ENCODE measurements around the gene LRP5.

The LRP5 gene

GRCh38 chr11:68353669-68354068 lies 41.3 kb downstream of the LRP5 start:
- TF ChIP-seq EZH2phosphoT487 (conservative IDR thresholded peaks at IDR 0.05; ENCODE audit: low read length): no peak
- H3K4me3 ChIP-seq (ENCODE audit: insufficient read depth, low read length, poor library complexity, severe bottlenecking): no peak overlapping the region
- H3K4me2 ChIP-seq (ENCODE audit: low read depth, low read length, poor library complexity, severe bottlenecking): no peak overlapping the region
- no peaks in the 10 kb centered on the region for H4K20me1 ChIP-seq (ENCODE audit: low read depth, low read length)
- H3K9me3 ChIP-seq (ENCODE audit: insufficient read depth, low read length): no peaks in the 10 kb centered on the region
- H3K36me3 ChIP-seq (ENCODE audit: low read length): no peaks in the 10 kb centered on the region
- H3K79me2 ChIP-seq (ENCODE audit: insufficient read depth, low read length): no peaks in the 10 kb centered on the region
- no peak overlapping the region for H3K27ac ChIP-seq (ENCODE audit: low read depth, low read length)
- H3F3A ChIP-seq (ENCODE audit: insufficient read depth): no peaks in the 10 kb centered on the region
- no peak overlapping the region for H3K9ac ChIP-seq (ENCODE audit: low read length)
- no peaks in the 10 kb centered on the region for H3K9me2 ChIP-seq (replicated peaks; ENCODE audit: insufficient read depth, low read length)
- H2AFZ ChIP-seq (ENCODE audit: low read depth, low read length, severe bottlenecking): no peak overlapping the region
- H3K27me3 ChIP-seq (ENCODE audit: low read length): no peaks in the 10 kb centered on the region

GRCh38 chr11:68354148-68354872 lies 41.9 kb downstream of the LRP5 start:
- Histone ChIP-seq H3K27ac (ENCODE audit: low read depth, low read length) (no peak overlapping the region), H3K36me3 (ENCODE audit: low read length) (no peaks in the 10 kb centered on the region), H3K9me3 (ENCODE audit: insufficient read depth, low read length) (no peaks in the 10 kb centered on the region), H2AFZ (ENCODE audit: low read depth, low read length, severe bottlenecking) (no peak overlapping the region), H3K79me2 (ENCODE audit: insufficient read depth, low read length) (no peaks in the 10 kb centered on the region), H3K9me2 (replicated peaks; ENCODE audit: insufficient read depth, low read length) (no peaks in the 10 kb centered on the region), H3K9ac (ENCODE audit: low read length) (no peak overlapping the region), H3K27me3 (ENCODE audit: low read length) (no peaks in the 10 kb centered on the region), H4K20me1 (ENCODE audit: low read depth, low read length) (no peaks in the 10 kb centered on the region), H3K4me2 (ENCODE audit: low read depth, low read length, poor library complexity, severe bottlenecking) (no peak overlapping the region), H3K4me3 (ENCODE audit: insufficient read depth, low read length, poor library complexity, severe bottlenecking) (no peak overlapping the region), H3F3A (ENCODE audit: insufficient read depth) (no peaks in the 10 kb centered on the region)
- TF ChIP-seq CTCF (IDR thresholded peaks at IDR 0.05; ENCODE audit: insufficient read depth, low read length, poor library complexity, severe bottlenecking) (no peak), EZH2phosphoT487 (conservative IDR thresholded peaks at IDR 0.05; ENCODE audit: low read length) (no peak)

- Histone ChIP-seq H3F3A (ENCODE audit: insufficient read depth) (no peaks in the 10 kb centered on the region), H3K27ac (ENCODE audit: low read depth, low read length) (no peak overlapping the region)
- no peak for TF ChIP-seq EZH2phosphoT487 (conservative IDR thresholded peaks at IDR 0.05; ENCODE audit: low read length)
- no peak for TF ChIP-seq CTCF (IDR thresholded peaks at IDR 0.05; ENCODE audit: insufficient read depth, low read length, poor library complexity, severe bottlenecking)
Measured at GRCh38 chr11:68355471-68355870, 43.1 kb downstream of the LRP5 start.

GRCh38 chr11:68357568-68357967 lies 45.2 kb downstream of the LRP5 start:
- Histone ChIP-seq H3K79me2 (ENCODE audit: insufficient read depth, low read length) (no peaks in the 10 kb centered on the region), H3K9ac (ENCODE audit: low read length) (no peak overlapping the region), H3K9me3 (ENCODE audit: insufficient read depth, low read length) (no peaks in the 10 kb centered on the region), H3F3A (ENCODE audit: insufficient read depth) (no peaks in the 10 kb centered on the region), H4K20me1 (ENCODE audit: low read depth, low read length) (no peaks in the 10 kb centered on the region), H3K36me3 (ENCODE audit: low read length) (no peaks in the 10 kb centered on the region), H3K27me3 (ENCODE audit: low read length) (no peaks in the 10 kb centered on the region), H3K9me2 (replicated peaks; ENCODE audit: insufficient read depth, low read length) (no peaks in the 10 kb centered on the region), H3K27ac (ENCODE audit: low read depth, low read length) (no peak overlapping the region), H2AFZ (ENCODE audit: low read depth, low read length, severe bottlenecking) (no peak overlapping the region), H3K4me3 (ENCODE audit: insufficient read depth, low read length, poor library complexity, severe bottlenecking) (no peak overlapping the region), H3K4me2 (ENCODE audit: low read depth, low read length, poor library complexity, severe bottlenecking) (no peak overlapping the region)
- TF ChIP-seq EZH2phosphoT487 (conservative IDR thresholded peaks at IDR 0.05; ENCODE audit: low read length) (no peak), CTCF (IDR thresholded peaks at IDR 0.05; ENCODE audit: insufficient read depth, low read length, poor library complexity, severe bottlenecking) (no peak)

More at GRCh38 chr11:68355471-68355870, 43.1 kb downstream of the LRP5 start:
- no peak overlapping the region for H3K4me3 ChIP-seq (ENCODE audit: insufficient read depth, low read length, poor library complexity, severe bottlenecking)
- no peaks in the 10 kb centered on the region for H3K36me3 ChIP-seq (ENCODE audit: low read length)
- no peaks in the 10 kb centered on the region for H3K79me2 ChIP-seq (ENCODE audit: insufficient read depth, low read length)
- no peak overlapping the region for H3K9ac ChIP-seq (ENCODE audit: low read length)
- no peaks in the 10 kb centered on the region for H3K9me2 ChIP-seq (replicated peaks; ENCODE audit: insufficient read depth, low read length)
- no peaks in the 10 kb centered on the region for H3K9me3 ChIP-seq (ENCODE audit: insufficient read depth, low read length)
- H2AFZ ChIP-seq (ENCODE audit: low read depth, low read length, severe bottlenecking): no peak overlapping the region
- H3K27me3 ChIP-seq (ENCODE audit: low read length): no peaks in the 10 kb centered on the region
- H3K4me2 ChIP-seq (ENCODE audit: low read depth, low read length, poor library complexity, severe bottlenecking): no peak overlapping the region
- no peaks in the 10 kb centered on the region for H4K20me1 ChIP-seq (ENCODE audit: low read depth, low read length)
